ENCODE measurements around the gene LRMDA. TPM values are rescaled to one million over a fixed set of nuclear protein-coding genes. Genes with fewer than 3 reads are reported as not detected.

Gene LRMDA
- total and polyA plus RNA-seq, 2 donors (not counting 3 experiments of a cell fraction or from before 2014, with no cell fraction given) = 9.7 to 18.0 TPM

GRCh38 chr10:75469006-75469616, 37.7 kb downstream of the LRMDA start:
- no peaks in the 10 kb centered on the region for H3K27me3 ChIP-seq (ENCODE audit: control insufficient read depth in 2 of 2, insufficient read depth in 2 of 2, low read length in 2 of 2)
- H3K9me3 ChIP-seq (replicated peaks; ENCODE audit: control insufficient read depth, insufficient read depth, low read length) = no peaks in the 10 kb centered on the region
- no peaks in the 10 kb centered on the region for H3K36me3 ChIP-seq (ENCODE audit: control insufficient read depth in 2 of 2, extremely low read depth in 1 of 2, insufficient read depth in 2 of 2, low read length in 2 of 2)
- dilution Hi-C loops (cut with MboI; ENCODE audit: extremely low pct_ligation_motif_present, low sequenced_read_pairs) (no loop called here), intact Hi-C loops (cut with micrococcal nuclease) (loop anchor here (5.0 kb wide), 1 partner anchor 67 kb away; the partner anchor contains the start of gene ZNF503)
- no peaks in the 10 kb centered on the region for H4K20me1 ChIP-seq (replicated peaks; ENCODE audit: control insufficient read depth, extremely low read depth, insufficient read depth, low read length)
- no peak overlapping the region for H3K9ac ChIP-seq (replicated peaks; ENCODE audit: extremely low read depth, insufficient read depth, low read length)
- H3K4me2 ChIP-seq (ENCODE audit: insufficient read depth, low read length) = peak overlapping the region; percentile 34
- FAIRE-seq (no peak), DNase-seq (ENCODE audit: low read depth, low spot score) (peak; percentile 56)
- no peak overlapping the region for H3K4me3 ChIP-seq (replicated peaks in 1 of 3; ENCODE audit: insufficient read depth in 1 of 3, low read depth in 1 of 3, low read length in 3 of 3)
- CTCF ChIA-PET = no interaction called here
- H3K9me1 ChIP-seq (replicated peaks; ENCODE audit: control insufficient read depth, extremely low read depth, insufficient read depth, low read length) = no peaks in the 10 kb centered on the region
- H2AFZ ChIP-seq (ENCODE audit: low read depth, low read length) = no peak overlapping the region
- TF ChIP-seq JUN (IDR thresholded peaks at IDR 0.05; ENCODE audit: borderline replicate concordance, insufficient read depth, insufficient read length, low read depth) (peak; percentile 68), MYC (IDR thresholded peaks at IDR 0.05; ENCODE audit: low read depth, low read length) (no peak)
- POLR2A ChIA-PET = no interaction called here
- no peak overlapping the region for H3K27ac ChIP-seq (ENCODE audit: insufficient read depth, low read depth, low read length)
- H3K79me2 ChIP-seq (ENCODE audit: control insufficient read depth, insufficient read depth, low read length) = no peaks in the 10 kb centered on the region
- H3K4me1 ChIP-seq (ENCODE audit: control insufficient read depth, extremely low read depth, insufficient read depth, low read length) = peaks cover 7% of the 10 kb centered on the region
- BruUV-seq (replicated peaks) = no TSS peak

- DNase-seq (ENCODE audit: low read depth, low spot score) = no peak
- Histone ChIP-seq H3K27ac (ENCODE audit: insufficient read depth, low read depth, low read length) (no peak overlapping the region), H3K36me3 (ENCODE audit: control insufficient read depth in 2 of 2, extremely low read depth in 1 of 2, insufficient read depth in 2 of 2, low read length in 2 of 2) (no peaks in the 10 kb centered on the region), H3K4me3 (replicated peaks in 1 of 3; ENCODE audit: insufficient read depth in 1 of 3, low read depth in 1 of 3, low read length in 3 of 3) (no peak overlapping the region), H3K9me1 (replicated peaks; ENCODE audit: control insufficient read depth, extremely low read depth, insufficient read depth, low read length) (no peaks in the 10 kb centered on the region), H4K20me1 (replicated peaks; ENCODE audit: control insufficient read depth, extremely low read depth, insufficient read depth, low read length) (no peaks in the 10 kb centered on the region), H3K9me3 (replicated peaks; ENCODE audit: control insufficient read depth, insufficient read depth, low read length) (no peaks in the 10 kb centered on the region), H3K9ac (replicated peaks; ENCODE audit: extremely low read depth, insufficient read depth, low read length) (no peak overlapping the region), H3K79me2 (ENCODE audit: control insufficient read depth, insufficient read depth, low read length) (no peaks in the 10 kb centered on the region), H3K27me3 (ENCODE audit: control insufficient read depth in 2 of 2, insufficient read depth in 2 of 2, low read length in 2 of 2) (no peaks in the 10 kb centered on the region), H3K4me2 (ENCODE audit: insufficient read depth, low read length) (no peak overlapping the region), H3K4me1 (ENCODE audit: control insufficient read depth, extremely low read depth, insufficient read depth, low read length) (peaks cover 7% of the 10 kb centered on the region), H2AFZ (ENCODE audit: low read depth, low read length) (no peak overlapping the region)
- intact Hi-C loops (cut with micrococcal nuclease) (no loop called here), dilution Hi-C loops (cut with MboI; ENCODE audit: extremely low pct_ligation_motif_present, low sequenced_read_pairs) (no loop called here)
- CTCF ChIA-PET = no interaction called here
- POLR2A ChIA-PET = no interaction called here
- TF ChIP-seq EZH2 (IDR thresholded peaks at IDR 0.05; ENCODE audit: borderline replicate concordance, low read depth, low read length, severe bottlenecking) (no peak), MAX (IDR thresholded peaks at IDR 0.05; ENCODE audit: insufficient read depth, insufficient read length) (no peak), FOS (IDR thresholded peaks at IDR 0.05; ENCODE audit: borderline replicate concordance, insufficient read depth, low read length) (no peak), JUN (IDR thresholded peaks at IDR 0.05; ENCODE audit: borderline replicate concordance, insufficient read depth, insufficient read length, low read depth) (no peak), GATA2 (IDR thresholded peaks at IDR 0.05; ENCODE audit: insufficient read depth, insufficient read length, low read depth, low read length) (no peak), POLR2A (IDR thresholded peaks at IDR 0.05; ENCODE audit: low read depth, low read length) (no peak), MYC (IDR thresholded peaks at IDR 0.05; ENCODE audit: low read depth, low read length) (no peak), POLR2AphosphoS5 (IDR thresholded peaks at IDR 0.05; ENCODE audit: insufficient read depth, low read depth, low read length) (no peak)
- TF ChIP-seq, protein P1, sequence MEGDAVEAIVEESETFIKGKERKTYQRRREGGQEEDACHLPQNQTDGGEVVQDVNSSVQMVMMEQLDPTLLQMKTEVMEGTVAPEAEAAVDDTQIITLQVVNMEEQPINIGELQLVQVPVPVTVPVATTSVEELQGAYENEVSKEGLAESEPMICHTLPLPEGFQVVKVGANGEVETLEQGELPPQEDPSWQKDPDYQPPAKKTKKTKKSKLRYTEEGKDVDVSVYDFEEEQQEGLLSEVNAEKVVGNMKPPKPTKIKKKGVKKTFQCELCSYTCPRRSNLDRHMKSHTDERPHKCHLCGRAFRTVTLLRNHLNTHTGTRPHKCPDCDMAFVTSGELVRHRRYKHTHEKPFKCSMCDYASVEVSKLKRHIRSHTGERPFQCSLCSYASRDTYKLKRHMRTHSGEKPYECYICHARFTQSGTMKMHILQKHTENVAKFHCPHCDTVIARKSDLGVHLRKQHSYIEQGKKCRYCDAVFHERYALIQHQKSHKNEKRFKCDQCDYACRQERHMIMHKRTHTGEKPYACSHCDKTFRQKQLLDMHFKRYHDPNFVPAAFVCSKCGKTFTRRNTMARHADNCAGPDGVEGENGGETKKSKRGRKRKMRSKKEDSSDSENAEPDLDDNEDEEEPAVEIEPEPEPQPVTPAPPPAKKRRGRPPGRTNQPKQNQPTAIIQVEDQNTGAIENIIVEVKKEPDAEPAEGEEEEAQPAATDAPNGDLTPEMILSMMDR (IDR thresholded peaks at IDR 0.05; ENCODE audit: extremely low read depth in 1 of 2, insufficient read depth in 1 of 2, low read depth in 1 of 2, low read length in 2 of 2) = no peak
- FAIRE-seq = no peak
- BruUV-seq (replicated peaks) = no TSS peak
Measured at GRCh38 chr10:75470901-75471300, 39.5 kb downstream of the LRMDA start.
